NCI-H2171 treated with DMSO at 0.1 percent for 48 hours (cell line): ENCODE data around the gene SLAMF7.
"Not testable (repeated sequence)": the region's sequence is repeated elsewhere in the genome, so short reads cannot be mapped to it uniquely, and the experiment has no call there.

Experiments
- DNase-seq: peaks from one replicate; lab custom pipeline; 2025; lab: John Stamatoyannopoulos, UW

SLAMF7 gene

DNA sequence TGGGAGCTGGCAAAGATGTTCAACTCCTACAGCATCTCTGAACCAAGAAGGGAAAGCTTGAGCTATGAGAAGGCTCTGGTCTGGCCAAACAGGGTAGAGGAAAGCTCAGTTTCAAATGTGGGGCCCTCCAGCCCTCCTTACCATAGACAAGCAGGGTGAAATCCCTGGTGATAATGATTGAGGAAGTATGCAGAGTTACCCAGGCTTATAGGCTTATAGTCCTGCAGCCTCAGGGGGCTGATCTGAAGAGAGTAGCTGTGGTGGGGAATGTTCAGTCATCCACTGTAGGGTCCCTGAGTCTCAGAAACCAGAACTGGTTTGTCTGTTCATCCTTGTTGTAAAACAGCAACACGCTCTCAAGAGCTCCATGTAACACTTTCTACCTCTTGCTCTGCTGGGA is 37.1 kb downstream of the SLAMF7 start:
- DNase-seq = no peak

DNA sequence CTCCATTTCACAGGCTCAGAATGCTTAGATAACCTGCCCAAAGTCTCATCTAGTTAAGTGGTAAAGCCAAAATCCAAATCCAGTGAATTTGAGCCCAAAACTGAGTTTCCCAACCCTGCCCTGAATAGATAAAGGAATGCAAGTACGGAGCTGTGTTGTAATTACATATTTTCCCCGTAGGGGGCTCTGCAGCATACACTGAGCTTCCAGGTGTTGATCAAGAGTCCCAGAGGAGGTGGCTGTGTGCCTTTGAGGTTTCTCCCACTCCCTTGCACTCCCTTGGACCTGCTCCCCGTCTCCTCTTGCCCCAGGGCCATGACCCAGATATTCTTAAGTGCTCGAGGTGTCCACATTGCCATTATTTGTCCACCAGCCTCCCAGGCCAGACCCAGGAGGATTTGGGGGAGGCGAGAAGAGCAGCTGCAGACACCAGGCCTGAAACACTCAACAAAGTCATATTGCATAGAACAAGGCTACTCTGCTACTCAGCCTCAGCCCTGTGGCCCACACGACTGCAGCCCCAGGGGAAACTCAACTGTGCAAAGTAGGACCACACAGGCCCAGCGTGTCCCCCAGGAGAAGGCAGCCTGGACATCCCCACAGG is 38.5 kb downstream of the SLAMF7 start:
- peak; percentile 20 for DNase-seq

DNA sequence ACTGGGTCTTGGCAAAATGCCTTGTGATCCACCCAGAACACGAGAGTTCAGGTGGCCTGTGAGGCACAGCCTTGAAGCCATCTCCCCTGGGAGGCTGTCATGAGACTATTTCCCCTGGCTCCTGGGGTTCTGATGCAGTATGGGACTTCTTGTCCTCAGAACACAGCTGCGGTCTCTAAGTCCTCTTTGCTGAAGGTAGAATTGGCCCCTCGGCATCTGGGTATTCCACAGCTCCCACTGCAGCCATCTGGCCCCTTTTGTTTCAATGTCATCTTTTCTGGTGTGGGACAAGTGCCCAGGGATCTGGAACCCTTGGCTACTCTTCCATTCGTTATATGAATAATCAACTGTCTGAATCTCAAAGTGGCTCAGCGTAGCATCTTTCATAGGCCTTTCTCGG is 39.9 kb downstream of the SLAMF7 start:
- DNase-seq = no peak

DNA sequence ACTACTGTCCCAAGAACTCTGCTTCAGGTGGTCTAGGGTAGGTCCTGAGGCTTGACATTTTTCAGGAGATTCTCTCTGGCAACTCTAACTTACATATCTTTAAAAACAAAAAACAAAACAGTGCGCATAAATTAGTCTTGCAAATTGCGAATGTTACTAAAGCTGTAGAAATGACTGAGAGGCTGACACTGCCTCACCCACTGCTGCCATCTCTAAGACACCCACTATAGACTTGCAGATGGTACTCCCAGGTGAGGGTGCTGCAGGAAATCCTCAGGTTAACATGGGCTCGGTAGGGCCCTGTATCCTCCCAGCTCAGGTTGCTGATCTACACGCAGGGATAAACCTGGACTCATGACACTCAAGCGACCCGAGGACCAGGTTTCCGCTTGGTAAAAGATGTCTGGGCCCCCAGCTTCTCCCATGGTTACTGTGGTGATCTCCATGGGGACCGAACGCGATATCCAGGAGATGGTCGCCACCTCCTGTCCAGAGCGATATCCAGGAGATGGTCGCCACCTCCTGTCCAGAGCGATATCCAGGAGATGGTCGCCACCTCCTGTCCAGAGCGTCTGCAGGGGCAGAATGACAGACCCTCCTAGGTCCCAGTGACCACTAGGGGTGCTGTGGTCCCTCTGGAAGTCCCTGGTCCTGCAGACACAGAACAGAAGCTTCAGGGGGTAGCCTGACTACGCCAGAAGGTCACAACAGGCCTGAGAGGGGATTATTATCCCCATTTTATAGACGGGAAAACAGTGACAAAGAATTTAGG is 40.8 kb downstream of the SLAMF7 start:
- DNase-seq = no peak

DNA sequence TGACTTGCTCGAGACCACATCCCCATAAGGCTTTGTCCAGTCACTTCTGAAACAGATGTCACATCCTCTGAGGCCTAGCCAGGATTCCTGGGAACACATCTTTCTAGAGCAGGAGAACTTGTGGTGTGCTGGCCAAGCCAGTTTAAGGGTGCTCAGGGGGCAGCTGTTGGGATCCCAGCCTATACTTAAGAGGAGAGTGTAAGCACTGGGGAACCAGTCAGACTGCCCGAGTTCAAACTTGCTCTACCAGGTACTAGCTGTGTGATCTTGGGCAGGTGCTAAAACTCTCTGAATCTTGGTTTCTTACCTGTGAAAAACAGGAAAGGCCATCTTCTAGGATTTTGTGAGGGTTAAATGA is 41.3 kb downstream of the SLAMF7 start:
- no peak for DNase-seq

DNA sequence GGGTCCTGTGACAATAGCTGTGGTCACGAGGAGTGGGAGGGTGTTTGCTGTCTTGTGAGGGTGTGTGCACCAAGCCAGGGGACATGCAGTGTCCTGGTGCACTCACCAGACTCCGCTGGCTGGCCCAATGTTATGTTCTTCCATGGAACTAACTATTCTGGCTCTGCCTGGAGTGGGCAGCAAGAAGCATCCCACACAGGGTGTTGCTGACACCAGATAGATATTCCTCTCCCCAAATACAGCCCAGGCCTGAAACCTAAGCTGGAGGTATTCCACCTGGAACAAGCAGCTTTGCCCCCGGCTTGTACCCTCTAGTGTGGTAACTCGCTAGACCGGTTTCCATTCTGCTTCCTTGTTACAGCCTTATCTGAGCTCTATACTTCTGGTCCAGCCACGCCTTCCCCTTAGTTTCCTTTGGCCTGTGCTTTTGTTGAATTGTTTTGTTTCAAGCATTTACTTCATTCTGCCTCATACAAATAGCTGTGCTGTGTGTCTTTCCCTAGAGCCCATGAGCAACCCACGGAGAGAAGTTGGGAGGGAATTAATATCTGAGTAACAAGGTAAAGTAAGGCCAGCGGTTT is 42.2 kb downstream of the SLAMF7 start:
- DNase-seq = no peak

DNA sequence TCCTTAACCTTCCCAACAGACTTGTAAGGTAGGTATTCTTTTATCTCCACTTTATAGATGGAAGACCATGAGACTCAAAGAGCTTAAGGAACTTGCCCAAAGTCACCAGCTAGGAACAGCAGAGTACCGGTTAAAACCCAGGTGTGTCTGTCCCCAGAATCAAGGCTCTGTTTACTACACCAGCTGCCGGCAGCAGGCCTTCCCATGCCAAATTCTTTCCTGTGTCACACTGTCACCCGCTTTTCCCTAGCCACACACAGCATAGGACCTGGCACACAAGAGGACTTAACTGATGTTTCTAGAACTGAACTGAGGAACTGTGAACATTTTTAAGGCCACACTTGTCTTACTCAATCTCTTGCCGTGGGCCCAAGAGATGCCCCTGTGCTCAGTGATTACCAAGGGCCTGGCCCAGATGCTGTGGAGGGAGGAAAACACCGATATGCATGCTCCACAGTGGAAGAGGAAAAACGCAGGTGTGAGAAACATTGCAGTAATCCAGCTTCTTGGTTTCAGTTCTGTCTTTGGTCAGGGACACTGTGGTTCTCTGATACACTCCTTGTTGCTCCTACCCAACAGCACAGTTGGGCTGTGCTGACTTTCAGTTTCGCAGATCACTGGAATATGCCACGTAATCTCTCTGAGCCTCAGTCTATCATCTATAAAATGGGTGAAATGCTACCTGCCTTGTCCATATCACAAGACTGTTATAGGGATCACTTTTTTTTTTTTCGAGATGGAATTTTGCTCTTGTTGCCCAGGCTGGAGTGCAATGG is 43.1 kb downstream of the SLAMF7 start:
- no peak for DNase-seq

DNA sequence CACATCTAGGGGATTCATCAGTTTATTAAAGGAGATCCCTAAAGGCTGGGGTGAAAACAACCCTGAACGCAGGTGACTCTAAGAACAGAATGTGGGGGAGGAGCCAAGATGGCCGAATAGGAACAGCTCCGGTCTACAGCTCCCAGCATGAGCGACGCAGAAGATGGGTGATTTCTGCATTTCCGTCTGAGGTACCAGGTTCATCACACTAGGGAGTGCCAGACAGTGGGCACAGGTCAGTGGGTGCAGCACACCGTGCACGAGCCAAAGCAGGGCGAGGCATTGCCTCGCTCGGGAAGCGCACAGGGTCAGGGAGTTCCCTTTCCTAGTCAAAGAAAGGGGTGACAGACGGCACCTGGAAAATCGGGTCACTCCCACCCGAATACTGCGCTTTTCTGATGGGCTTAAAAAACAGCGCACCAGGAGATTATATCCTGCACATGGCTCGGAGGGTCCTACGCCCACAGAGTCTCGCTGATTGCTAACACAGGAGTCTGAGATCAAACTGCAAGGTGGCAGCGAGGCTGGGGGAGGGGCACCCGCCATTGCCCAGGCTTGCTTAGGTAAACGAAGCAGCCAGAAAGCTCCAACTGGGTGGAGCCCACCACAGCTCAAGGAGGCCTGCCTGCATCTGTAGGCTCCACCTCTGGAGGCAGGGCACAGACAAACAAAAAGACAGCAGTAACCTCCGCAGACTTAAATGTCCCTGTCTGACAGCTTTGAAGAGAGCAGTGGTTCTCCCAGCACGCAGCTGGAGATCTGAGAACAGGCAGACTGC is 44.1 kb downstream of the SLAMF7 start:
- not testable (repeated sequence) for DNase-seq

DNA sequence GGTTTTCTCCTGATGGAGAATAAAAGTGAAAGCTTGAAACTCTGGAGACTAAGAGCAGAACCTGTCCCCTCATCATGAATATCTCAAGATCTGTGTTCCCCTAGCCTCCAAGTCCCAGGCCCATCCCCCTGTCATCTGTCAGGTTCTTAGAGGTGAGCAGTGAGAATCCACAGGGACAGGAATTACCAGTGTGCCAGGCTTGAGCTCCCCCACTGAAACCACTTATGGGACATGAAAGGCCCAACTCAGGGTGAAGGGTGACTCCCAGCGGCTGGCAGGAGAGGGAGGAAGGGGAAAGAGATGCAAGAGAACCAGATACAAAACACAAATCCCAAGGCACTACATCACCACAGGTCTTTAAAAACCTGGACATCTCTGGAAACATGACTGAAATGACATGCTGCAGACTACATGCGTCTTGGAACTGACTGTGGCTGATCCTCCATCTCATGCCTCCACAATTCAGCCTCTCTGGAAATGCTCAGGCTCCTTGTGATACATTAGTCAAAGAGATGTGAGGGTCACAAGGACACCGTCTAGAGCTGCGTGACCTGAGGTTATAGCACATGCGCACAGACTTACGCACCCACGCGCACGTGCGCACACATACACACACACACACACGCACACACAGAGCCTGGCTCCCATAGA is 50.1 kb downstream of the SLAMF7 start:
- no peak for DNase-seq

DNA sequence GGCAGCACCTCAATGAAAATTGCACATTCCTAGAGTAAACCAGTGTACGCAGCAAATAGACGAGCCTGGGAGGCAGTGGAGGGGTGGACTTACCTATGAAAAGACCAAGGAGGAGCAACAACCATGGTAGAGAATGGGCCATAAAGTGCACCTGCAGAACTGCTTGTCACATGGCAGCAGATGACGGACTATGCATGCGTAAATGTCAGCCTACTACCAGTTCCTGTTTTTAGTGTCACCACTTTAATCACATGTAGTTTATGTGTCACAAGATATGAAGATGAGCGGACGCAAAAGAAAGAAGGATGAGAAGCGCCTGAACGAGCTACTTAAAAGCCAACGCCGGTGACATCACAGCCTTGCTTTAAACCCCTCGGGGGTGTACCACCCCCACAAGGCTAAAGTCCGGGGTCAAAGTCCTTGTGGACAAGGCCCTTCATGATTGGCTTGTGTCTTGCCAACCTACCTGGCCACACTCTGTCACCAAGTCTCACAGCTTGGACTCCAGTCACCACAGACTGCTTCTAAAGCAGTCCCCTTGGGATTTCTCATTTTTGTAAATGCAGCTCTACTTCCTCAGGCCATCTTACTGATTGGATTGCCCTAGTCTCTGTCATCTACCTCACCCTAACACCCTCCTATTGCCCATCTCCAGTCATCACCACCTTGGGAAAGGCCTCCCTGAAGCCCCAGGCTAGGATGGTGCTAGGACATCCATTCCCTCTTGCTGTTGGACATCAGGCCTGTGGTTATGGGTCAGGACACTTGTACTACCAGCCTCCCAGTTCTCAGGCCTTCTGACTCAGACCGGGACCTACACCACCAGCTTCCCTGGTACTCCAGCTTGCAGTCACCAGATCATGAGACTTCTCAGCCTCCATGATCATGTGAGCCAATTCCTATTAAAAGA is 50.9 kb downstream of the SLAMF7 start:
- no peak for DNase-seq

DNA sequence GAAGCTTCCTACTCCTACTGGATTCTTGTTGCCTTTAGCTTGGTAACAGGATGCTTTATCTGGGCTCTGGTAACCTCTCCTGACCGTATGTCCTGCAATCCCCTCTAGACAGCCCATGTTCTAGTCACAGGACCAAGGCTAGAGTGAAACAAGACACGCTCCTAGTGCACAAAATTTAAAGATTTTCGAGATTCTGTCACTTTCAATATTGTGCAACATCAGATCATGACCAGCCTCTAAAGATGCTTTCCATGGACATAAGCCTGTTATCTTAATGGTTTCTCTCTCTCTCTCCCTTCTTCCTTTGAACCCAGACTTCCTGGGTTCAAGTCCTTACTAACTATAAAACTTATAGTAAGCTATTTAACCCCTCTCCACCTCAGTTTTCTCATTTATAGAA is 55.3 kb downstream of the SLAMF7 start:
- DNase-seq = no peak

DNA sequence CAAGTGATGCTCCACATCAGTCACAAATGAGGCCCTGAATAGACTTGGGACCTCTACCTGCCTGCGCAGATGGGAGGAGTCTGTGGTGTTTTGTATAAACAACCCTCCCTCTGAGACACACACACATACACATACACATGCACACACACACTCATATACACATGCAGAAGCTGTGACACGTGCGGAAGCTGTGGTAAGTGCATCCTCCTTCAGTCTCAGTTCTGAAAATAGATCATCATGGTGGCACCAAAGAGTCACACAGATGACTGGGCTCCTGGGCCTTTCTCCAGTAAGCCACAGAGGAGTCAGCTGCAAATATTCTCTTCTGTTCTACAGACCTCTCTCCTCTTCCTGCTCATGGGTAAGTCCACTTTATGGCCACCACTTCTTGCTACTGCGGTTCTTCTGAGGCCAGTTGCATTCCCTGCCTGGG is 56.9 kb downstream of the SLAMF7 start, which contains the start of gene LY9:
Gene LY9, plus strand, starts transcription at position 224 of the 433 bp plus-strand sequence. Its CDS starts 14 bp downstream, at position 238.
- DNase-seq = no peak

DNA sequence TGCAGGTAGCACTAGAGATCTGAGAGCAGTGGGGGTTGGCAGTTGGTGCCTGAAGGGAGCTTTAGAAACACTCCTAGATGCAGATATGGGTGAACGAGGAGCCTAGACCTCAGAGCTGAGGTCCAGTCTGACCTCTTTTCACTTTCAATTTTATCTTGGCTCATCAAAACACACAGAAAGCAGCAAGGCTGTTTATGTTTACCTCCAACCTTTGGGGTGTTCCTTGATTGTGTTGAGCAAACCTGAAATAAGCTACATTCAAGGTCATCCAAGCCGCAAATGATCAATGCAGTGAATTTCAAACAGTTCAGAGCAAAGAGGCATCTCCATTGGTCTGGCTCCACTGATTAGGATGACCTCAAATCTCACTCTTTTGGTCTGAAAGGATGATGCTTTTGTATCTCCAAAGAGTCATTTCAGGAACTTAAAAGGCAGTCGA is 58.2 kb downstream of the SLAMF7 start:
- DNase-seq = no peak

DNA sequence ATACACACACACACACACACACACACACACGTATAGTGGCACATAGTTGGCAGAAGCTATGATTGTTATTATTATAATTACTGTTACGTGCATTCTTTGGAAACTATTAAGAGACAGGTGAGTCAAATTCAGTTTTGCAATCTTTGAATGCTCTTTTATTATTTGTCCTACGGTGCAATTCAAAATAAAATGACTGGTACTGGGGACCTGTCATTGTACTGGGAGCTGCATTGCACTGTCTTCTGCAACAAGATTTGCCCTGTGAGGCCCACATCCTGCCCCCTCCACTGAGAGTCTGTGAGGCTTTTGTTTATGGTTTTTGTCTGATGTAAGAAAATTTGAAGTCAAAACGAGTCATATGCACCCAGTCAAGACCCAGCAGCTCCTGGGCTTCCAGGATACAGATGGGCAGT is 58.8 kb downstream of the SLAMF7 start:
- DNase-seq = no peak

DNA sequence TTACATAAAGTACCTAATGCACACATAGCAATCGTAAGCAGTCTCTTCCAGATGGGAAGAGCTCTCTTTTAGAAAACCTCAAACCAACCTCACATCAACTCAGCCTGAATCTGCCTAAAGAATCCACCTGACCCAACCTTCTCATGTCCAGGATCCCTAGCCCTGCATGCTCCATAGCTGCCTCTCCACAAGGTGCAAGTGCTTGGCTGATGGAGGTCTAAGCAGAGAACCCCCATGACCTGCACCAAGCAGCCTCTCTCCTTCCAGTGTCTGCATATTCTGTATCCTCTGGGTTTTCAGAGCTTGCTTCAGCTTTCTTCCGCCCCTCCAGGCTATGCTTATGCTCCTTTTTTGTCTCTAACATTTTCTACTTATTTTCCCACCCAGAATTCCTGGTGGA is 59.4 kb downstream of the SLAMF7 start:
- DNase-seq = no peak

DNA sequence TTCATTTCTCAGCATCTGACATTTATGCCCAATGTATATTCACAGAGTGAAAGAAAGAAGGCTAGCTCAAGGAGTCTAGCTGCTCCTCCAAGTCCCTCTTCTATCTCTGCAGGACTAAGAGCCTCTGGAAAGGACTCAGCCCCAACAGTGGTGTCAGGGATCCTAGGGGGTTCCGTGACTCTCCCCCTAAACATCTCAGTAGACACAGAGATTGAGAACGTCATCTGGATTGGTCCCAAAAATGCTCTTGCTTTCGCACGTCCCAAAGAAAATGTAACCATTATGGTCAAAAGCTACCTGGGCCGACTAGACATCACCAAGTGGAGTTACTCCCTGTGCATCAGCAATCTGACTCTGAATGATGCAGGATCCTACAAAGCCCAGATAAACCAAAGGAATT is 60.6 kb downstream of the SLAMF7 start:
- no peak for DNase-seq

DNA sequence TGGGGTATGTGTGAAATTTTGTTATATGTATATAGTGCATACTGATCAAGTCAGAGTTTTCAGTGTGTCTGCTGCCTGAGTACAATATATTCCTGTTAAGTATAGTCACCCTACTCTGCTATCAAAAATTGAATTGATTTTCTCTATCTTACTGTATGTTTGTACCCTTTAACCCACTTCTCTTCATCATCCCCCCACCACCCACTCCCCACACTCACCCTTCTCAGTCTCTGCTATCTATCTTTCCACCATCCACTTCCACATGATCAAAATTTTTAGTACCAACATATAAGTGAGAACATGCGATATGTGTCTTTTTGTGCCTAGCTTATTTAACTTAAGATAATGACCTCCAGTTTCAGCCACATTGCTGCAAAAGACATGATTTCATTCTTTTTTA is 61.1 kb downstream of the SLAMF7 start:
- DNase-seq = no peak

DNA sequence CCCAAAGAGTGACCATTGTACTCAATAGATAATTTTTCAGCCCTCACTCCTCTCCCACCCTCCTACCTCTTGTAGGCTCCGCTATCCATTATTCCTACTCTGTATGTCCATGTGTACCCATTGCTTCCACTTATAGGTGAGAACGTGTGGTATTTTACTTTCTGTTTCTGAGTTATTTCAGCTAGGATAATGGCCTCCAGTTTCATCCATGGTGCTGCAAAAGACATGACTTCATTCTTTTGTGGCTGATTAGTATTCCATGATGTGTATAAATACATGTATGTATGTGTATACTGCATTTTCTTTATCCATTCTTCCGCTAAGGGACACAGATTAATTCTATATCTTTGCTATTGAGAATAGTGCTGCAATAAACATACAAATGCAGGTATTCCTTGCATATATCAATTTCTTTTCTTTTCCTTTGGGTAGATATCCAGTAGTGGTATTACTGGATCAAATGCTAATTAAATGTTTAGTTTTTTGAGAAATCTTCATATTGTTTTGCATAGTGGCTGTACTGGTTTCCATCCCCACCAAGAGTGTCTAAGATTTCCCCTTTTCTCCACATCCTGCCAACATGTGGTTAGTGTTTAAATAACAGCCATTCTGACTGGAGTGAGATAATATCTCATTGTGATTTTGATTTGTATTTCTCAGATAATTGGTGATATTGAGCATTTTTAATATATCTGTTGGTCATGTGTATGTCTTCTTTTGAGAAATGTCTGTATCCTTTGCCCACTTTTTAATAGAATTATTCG is 61.8 kb downstream of the SLAMF7 start:
- DNase-seq = no peak

DNA sequence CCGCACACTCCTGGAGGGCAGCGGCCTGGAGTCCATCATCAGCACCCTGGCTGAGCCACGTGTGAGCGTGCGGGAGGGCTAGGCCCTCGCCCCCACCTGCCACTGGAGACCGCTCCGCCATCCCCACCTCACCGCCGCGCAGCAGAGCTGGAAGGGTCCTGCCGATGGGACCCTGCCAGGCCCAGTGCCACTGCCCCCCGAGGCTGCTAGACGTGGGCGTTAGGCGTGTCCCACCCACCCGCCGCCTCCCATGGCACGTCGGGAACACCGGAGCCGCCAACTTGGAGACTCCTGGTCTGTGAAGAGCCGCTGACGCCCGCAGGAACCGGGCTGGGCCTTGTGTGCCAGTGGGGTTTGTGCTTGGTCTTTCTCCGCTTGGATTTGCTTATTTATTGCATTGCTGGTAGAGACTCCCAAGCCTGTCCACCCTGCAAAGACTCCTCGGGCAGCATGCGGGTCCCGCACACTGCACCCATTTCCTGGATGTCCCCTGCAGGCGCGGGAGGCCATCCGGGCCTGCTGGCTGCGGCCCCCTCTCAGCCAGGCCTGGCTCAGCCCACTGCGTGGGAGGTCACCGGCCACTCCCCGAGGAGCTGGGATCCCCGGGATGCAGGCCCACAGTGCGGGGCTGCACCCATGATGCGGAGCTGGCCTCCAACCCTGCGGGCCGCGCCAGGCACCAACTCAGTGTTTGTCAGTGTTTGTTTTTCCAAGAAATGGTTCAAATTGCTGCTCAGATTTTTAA is 63.0 kb downstream of the SLAMF7 start:
- DNase-seq = no peak
